Fibroblast of villous mesenchyme (primary cell): Measurements from ENCODE around the gene NOL9. TPM values are rescaled to one million over a fixed set of nuclear protein-coding genes. Genes with fewer than 3 reads are reported as not detected.

Source experiments
- DNase-seq: peaks from one replicate; pipeline ENCODE4 v3.0.0-alpha.2; 2010; ENCODE audit warnings: low read depth
- H3K4me3 ChIP-seq: 2 replicates; pipeline ENCODE4 v1.5.1; 2011; ENCODE audit warnings: low read depth, mild to moderate bottlenecking, low read length
- total RNA-seq: library from RNA; depleted of rRNA; stranded (reverse); fragments of >200 nt; gene quantifications from 2 replicates; pipeline ENCODE4 v1.2.3, GENCODE V29; 2012
- TF ChIP-seq, protein P1 (sequence below): IDR thresholded peaks from 2 replicates; pipeline ENCODE4 v1.5.1; 2012; ENCODE audit warnings: low read depth, mild to moderate bottlenecking, low read length; ENCODE audit not compliant: insufficient read depth

Gene NOL9
- total RNA-seq, 1 donor = 39.3 TPM

- H3K4me3 ChIP-seq = no peak overlapping the region
- TF ChIP-seq, protein P1, sequence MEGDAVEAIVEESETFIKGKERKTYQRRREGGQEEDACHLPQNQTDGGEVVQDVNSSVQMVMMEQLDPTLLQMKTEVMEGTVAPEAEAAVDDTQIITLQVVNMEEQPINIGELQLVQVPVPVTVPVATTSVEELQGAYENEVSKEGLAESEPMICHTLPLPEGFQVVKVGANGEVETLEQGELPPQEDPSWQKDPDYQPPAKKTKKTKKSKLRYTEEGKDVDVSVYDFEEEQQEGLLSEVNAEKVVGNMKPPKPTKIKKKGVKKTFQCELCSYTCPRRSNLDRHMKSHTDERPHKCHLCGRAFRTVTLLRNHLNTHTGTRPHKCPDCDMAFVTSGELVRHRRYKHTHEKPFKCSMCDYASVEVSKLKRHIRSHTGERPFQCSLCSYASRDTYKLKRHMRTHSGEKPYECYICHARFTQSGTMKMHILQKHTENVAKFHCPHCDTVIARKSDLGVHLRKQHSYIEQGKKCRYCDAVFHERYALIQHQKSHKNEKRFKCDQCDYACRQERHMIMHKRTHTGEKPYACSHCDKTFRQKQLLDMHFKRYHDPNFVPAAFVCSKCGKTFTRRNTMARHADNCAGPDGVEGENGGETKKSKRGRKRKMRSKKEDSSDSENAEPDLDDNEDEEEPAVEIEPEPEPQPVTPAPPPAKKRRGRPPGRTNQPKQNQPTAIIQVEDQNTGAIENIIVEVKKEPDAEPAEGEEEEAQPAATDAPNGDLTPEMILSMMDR = no peak
- DNase-seq = no peak
These were observed 66.4 kb downstream of the NOL9 start for GRCh38 chr1:6487804-6488484.

- no peak overlapping the region for H3K4me3 ChIP-seq
- peak; percentile 73 for DNase-seq
- TF ChIP-seq, protein P1 = peak; percentile 86
These were observed 67.8 kb downstream of the NOL9 start for GRCh38 chr1:6486433-6487011.

DNA sequence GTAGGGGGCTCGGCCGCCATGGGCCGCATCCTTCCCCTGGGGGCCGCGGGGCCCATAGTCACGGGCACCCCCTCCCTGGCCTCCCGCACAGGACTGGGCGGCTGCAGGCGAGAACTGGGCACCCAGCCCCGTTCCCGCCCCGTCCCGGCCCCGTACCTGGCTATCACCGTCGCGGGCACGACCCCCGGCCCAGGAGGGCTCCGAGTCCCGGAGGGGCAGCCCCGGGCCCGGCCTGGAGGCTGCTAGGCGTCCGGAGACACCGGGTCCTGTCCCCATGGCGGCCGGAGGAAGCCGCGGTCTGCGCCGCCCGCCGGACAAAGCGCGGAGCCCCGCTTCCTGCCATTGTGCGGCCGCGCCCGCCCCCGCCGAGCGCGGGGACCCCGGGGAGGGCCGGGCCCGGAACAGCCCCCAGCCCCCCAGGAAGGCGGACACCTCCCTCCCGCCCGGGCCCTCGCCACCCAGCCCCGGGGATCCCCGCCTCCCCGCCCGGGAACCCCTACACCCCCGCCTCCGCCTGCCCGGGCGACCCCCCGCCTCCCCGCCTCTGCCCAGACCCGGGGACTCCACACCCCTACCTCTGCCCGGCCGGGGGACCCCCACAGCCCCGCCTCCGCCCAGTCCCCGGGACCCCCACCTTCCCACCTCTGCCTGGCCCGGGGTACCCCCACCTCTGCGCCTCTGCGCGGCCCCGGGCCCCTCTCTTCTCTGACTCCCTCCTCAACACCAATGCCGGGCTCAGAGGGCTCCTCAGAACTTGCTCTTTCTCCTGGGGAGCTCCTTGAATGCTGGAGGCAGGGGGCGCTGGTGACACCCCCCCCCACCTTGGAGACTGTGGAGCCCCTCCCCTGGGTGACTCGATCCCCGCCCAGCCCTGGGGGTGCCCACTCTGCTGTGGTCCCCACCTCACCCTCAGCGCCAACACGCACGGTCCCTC is 68.9 kb downstream of the NOL9 start:
- H3K4me3 ChIP-seq = peak overlapping the region; percentile 27
- TF ChIP-seq, protein P1 = no peak

DNA sequence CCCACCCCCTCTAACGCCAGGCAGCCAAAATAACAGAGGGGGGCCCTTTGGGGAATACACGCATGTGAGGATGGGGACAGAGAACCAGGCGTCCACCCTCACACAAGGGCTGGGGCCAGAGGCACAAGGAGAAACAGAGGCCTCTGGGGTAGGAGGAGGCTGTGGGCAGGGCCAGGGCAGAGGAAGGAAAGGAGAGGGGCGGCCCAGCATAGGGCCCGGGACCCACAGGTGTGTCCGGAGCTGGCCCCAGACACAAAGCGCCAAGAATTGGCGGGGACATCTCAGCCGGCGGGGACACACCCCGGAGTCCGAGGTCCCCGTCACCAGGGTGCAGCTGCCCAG is 69.5 kb downstream of the NOL9 start:
- no peak for DNase-seq
- no peak overlapping the region for H3K4me3 ChIP-seq
- TF ChIP-seq, protein P1 = no peak

More for the DNA sequence above, 68.9 kb downstream of the NOL9 start:
- DNase-seq = no peak

- TF ChIP-seq, protein P1 = no peak
These were observed 70.6 kb downstream of the NOL9 start for GRCh38 chr1:6483761-6484117.

DNA sequence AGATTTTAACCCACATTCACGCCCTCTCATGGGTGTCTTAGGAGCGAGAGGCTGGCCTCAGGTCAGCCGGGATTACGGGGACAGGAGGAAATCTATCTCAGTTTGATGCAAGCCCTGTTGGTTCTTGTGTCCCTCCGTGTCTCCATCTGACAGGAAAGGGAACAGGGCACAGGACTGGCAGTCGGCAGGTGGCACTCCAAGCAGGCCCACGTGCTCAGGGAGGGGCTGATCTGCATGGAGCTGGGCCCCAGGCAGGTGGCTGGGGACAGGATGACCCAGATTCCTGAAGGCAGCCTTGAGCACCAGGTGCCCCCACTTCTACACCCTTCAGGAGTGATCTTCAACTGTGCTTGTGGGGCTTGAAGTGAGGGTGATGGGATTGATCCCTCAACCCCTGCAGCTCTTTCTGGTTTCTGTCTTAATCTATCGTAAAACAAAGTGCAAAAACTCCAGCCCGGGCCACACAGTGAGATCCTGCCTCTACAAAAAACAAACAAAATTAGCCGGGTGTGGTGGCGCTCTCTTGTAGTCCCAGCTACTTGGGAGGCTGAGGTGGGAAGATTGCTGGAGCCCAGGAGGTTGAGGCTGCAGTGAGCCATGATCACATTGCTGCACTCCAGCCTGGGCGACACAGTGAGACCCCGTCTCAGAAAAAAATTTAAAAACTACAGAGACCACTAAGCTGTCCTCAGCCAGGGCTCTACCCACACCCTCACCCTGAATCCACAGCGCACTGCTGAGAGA is 71.1 kb downstream of the NOL9 start:
- H3K4me3 ChIP-seq = no peak overlapping the region
- no peak for DNase-seq
- TF ChIP-seq, protein P1 = no peak

More at GRCh38 chr1:6483761-6484117, 70.6 kb downstream of the NOL9 start:
- no peak overlapping the region for H3K4me3 ChIP-seq
- DNase-seq = no peak
